GM12873 (cell line): ENCODE data around the gene SH3PXD2B.

ENCODE experiments used
- CTCF ChIP-seq: IDR thresholded peaks from 2 replicates; pipeline ENCODE4 v1.5.1; 2012; ENCODE audit warnings: low read depth, mild to moderate bottlenecking, moderate library complexity, low read length, control low read depth; ENCODE audit not compliant: insufficient read depth; ENCODE audit errors: missing control alignments

Gene SH3PXD2B

GRCh38 chr5:172280929-172281328 is 173.4 kb downstream of the SH3PXD2B start:
- no peak for TF ChIP-seq CTCF

DNA sequence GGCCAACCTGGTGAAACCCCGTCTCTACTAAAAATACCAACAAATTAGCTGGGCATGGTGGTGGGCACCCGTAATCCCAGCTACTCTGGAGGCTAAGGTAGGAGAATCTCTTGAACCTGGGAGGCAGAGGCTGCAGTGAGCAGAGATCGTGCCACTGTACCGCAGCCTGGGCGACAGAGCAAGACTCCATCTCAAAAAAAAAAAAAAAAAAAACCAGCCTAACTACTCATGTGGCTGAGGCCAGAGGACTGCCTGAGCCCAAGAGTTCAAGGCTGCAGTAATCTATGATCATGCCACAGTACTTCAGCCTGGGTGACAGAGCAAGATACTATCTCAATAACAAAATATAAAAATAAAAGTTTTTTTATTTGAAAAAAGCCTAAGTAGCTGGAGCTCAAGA is 174.0 kb downstream of the SH3PXD2B start:
- TF ChIP-seq CTCF: no peak

- TF ChIP-seq CTCF: no peak
Observed at GRCh38 chr5:172278356-172278755, 176.0 kb downstream of the SH3PXD2B start.

GRCh38 chr5:172276214-172276613 is 178.1 kb downstream of the SH3PXD2B start:
- no peak for TF ChIP-seq CTCF
